ENCODE measurements around the gene DMRTB1.

DMRTB1 gene

GRCh38 chr1:53459321-53460175 is at the start of gene DMRTB1:
Gene DMRTB1 (plus strand): TSS chr1:53459399. CDS start chr1:53459454, 55 bp downstream.
- TF ChIP-seq CTCF (IDR thresholded peaks at IDR 0.05; ENCODE audit: borderline replicate concordance, insufficient read depth, low read depth, low read length) = no peak
- H3K4me3 ChIP-seq (ENCODE audit: low read depth, low read length) = no peak within 1 kb of the TSS

GRCh38 chr1:53409695-53410094 is 49.5 kb upstream of the DMRTB1 start:
- no peak for TF ChIP-seq CTCF (IDR thresholded peaks at IDR 0.05; ENCODE audit: borderline replicate concordance, insufficient read depth, low read depth, low read length)
- H3K4me3 ChIP-seq (ENCODE audit: low read depth, low read length) = no peak overlapping the region

GRCh38 chr1:53410100-53410541 is 49.1 kb upstream of the DMRTB1 start:
- peak; percentile 27; the same call in 1 of the 2 replicates for TF ChIP-seq CTCF (IDR thresholded peaks at IDR 0.05; ENCODE audit: borderline replicate concordance, insufficient read depth, low read depth, low read length)
- no peak overlapping the region for H3K4me3 ChIP-seq (ENCODE audit: low read depth, low read length)

- TF ChIP-seq CTCF (IDR thresholded peaks at IDR 0.05; ENCODE audit: borderline replicate concordance, insufficient read depth, low read depth, low read length) = no peak
- H3K4me3 ChIP-seq (ENCODE audit: low read depth, low read length) = no peak overlapping the region
Observed at GRCh38 chr1:53410701-53411100, 48.5 kb upstream of the DMRTB1 start.

- H3K4me3 ChIP-seq (ENCODE audit: low read depth, low read length) = no peak overlapping the region
- no peak for TF ChIP-seq CTCF (IDR thresholded peaks at IDR 0.05; ENCODE audit: borderline replicate concordance, insufficient read depth, low read depth, low read length)
Observed at GRCh38 chr1:53411541-53412152, 47.6 kb upstream of the DMRTB1 start.

GRCh38 chr1:53412285-53413174 is 46.7 kb upstream of the DMRTB1 start:
- no peak for TF ChIP-seq CTCF (IDR thresholded peaks at IDR 0.05; ENCODE audit: borderline replicate concordance, insufficient read depth, low read depth, low read length)
- H3K4me3 ChIP-seq (ENCODE audit: low read depth, low read length) = no peak overlapping the region
